Stimulated activated CD4-positive, alpha-beta T cell treated with anti-CD3 and anti-CD28 coated beads, Interleukin-1b, Interleukin-23, amount 100 ng/mL, for 24 hours (primary cell): ENCODE measurements around the gene MKS1.

Source experiments
- DNase-seq, 4 experiments: peaks; one replicate each; pipeline ENCODE4 v3.0.0-alpha.2; 2020; ENCODE audit warnings: low read depth in 4 of 4, low spot score in 1 of 4

The MKS1 gene

GRCh38 chr17:58219007-58219788, at the start of gene MKS1:
MKS1 (minus strand) TSS chr17:58219255; CDS start chr17:58219230, 25 bp downstream.
- peak; percentile 87 to 94 (median 92) for DNase-seq

GRCh38 chr17:58268326-58268725, 49.3 kb upstream of the MKS1 start:
- DNase-seq: no peak

- no peak for DNase-seq
Measured at GRCh38 chr17:58267347-58268324, 48.6 kb upstream of the MKS1 start.

- DNase-seq: no peak
Measured at GRCh38 chr17:58265902-58266875, 47.1 kb upstream of the MKS1 start.

GRCh38 chr17:58265271-58265670, 46.2 kb upstream of the MKS1 start:
- DNase-seq: no peak

GRCh38 chr17:58264407-58265103, 45.5 kb upstream of the MKS1 start:
- no peak for DNase-seq

- no peak for DNase-seq
Measured at GRCh38 chr17:58263773-58264172, 44.7 kb upstream of the MKS1 start.

GRCh38 chr17:58262149-58262548, 43.1 kb upstream of the MKS1 start:
- DNase-seq: no peak

GRCh38 chr17:58254803-58255202, 35.7 kb upstream of the MKS1 start:
- DNase-seq: no peak

GRCh38 chr17:58253082-58253481, 34.0 kb upstream of the MKS1 start:
- DNase-seq: no peak

- DNase-seq: no peak
Measured at GRCh38 chr17:58252141-58252540, 33.1 kb upstream of the MKS1 start.

GRCh38 chr17:58250344-58251011, 31.4 kb upstream of the MKS1 start:
- DNase-seq: no peak

GRCh38 chr17:58249270-58250133, 30.4 kb upstream of the MKS1 start:
- peak; percentile 66 to 77 (median 72) for DNase-seq

GRCh38 chr17:58248955-58249269, 29.9 kb upstream of the MKS1 start:
- no peak for DNase-seq

- no peak for DNase-seq
Measured at GRCh38 chr17:58247511-58248363, 28.7 kb upstream of the MKS1 start.

GRCh38 chr17:58246781-58247180, 27.7 kb upstream of the MKS1 start:
- DNase-seq: no peak

- no peak for DNase-seq
Measured at GRCh38 chr17:58246104-58246740, 27.2 kb upstream of the MKS1 start.
